K562 (cell line): ENCODE data around the gene CCDC85B. TPM values are rescaled to one million over a fixed set of nuclear protein-coding genes. Genes with fewer than 3 reads are reported as not detected.

Source experiments
- ATF3 ChIP-seq, 2 experiments: fragments of 450-650 bp in 1 of 2; sonication (generic) in 1 of 2; formaldehyde crosslinking in 1 of 2; IDR thresholded peaks in 1 of 2; conservative IDR thresholded peaks in 1 of 2; 2 replicates each; pipeline versions ENCODE4 v1.6.1 to v1.8.1; 2016 to 2023; ENCODE audit warnings: mild to moderate bottlenecking in 2 of 2, moderate library complexity in 2 of 2, inconsistent platforms in 1 of 2, missing genetic modification reagents in 1 of 2
- CHD1 ChIP-seq: fragments of 200-600 bp; sonication (generic); IDR thresholded peaks from one replicate; pipeline ENCODE4 v1.6.1; 2012; ENCODE audit warnings: mild to moderate bottlenecking, moderate library complexity, low read length, inconsistent platforms
- ETV1 ChIP-seq: fragments of 450-650 bp; conservative IDR thresholded peaks from 2 replicates; pipeline ENCODE4 v1.6.1; 2016; ENCODE audit warnings: missing genetic modification characterization, control low read depth, low read depth, missing compliant biosample characterization
- FOXO4 ChIP-seq: fragments of 450-650 bp; formaldehyde crosslinking; IDR thresholded peaks from 2 replicates; pipeline ENCODE4 v1.4.0; 2020; ENCODE audit warnings: mild to moderate bottlenecking, moderate library complexity
- JUN ChIP-seq, 2 experiments: sonication (generic) in 1 of 2; formaldehyde crosslinking in 1 of 2; IDR thresholded peaks; 2 replicates each; pipeline versions ENCODE4 v1.6.1 to v1.8.0; 2012 to 2022; ENCODE audit warnings: borderline replicate concordance in 2 of 2, mild to moderate bottlenecking in 2 of 2, improper control_type of control experiment in 1 of 2, low read depth in 1 of 2, low read length in 1 of 2, missing genetic modification reagents in 1 of 2
- KLF1 ChIP-seq: fragments of 450-650 bp; IDR thresholded peaks from 2 replicates; pipeline ENCODE4 v1.6.1; 2016; ENCODE audit warnings: missing genetic modification characterization, missing compliant biosample characterization
- NRF1 ChIP-seq, 2 experiments: fragments of 450-650 bp; IDR thresholded peaks in 1 of 2; conservative IDR thresholded peaks in 1 of 2; 2 replicates each; pipeline ENCODE4 v1.6.1; 2014; ENCODE audit warnings: mild to moderate bottlenecking in 2 of 2
- POLR2B ChIP-seq: fragments of 450-650 bp; IDR thresholded peaks from 2 replicates; pipeline ENCODE4 v1.6.1; 2018; ENCODE audit warnings: low read depth; ENCODE audit not compliant: partially characterized antibody
- POLR2G ChIP-seq: fragments of 200-400 bp; formaldehyde crosslinking; IDR thresholded peaks from 2 replicates; pipeline ENCODE4 v1.6.1; 2017; ENCODE audit warnings: low read depth, mild to moderate bottlenecking, antibody characterized with exemption, low read length, moderate library complexity
- RFX1 ChIP-seq: fragments of 450-650 bp; IDR thresholded peaks from 2 replicates; pipeline ENCODE4 v1.6.1; 2016; ENCODE audit warnings: mild to moderate bottlenecking, moderate library complexity
- SIN3A ChIP-seq, 2 experiments: fragments of 150-350 bp in 1 of 2; IDR thresholded peaks; 2 replicates each; pipeline ENCODE4 v1.6.1; 2011 to 2016; ENCODE audit warnings: borderline replicate concordance in 2 of 2, low read depth in 2 of 2, low read length in 2 of 2, mild to moderate bottlenecking in 2 of 2, moderate library complexity in 2 of 2; ENCODE audit not compliant: control insufficient read depth in 1 of 2
- TOE1 ChIP-seq, 2 experiments: fragments of 450-650 bp in 1 of 2; sonication (generic) in 1 of 2; formaldehyde crosslinking in 1 of 2; IDR thresholded peaks; 2 replicates each; pipeline versions ENCODE4 v1.7.1 to v1.8.0; 2016 to 2022; ENCODE audit warnings: borderline replicate concordance in 2 of 2, mild to moderate bottlenecking in 2 of 2, antibody characterized with exemption in 1 of 2, inconsistent platforms in 1 of 2, low read depth in 1 of 2, missing genetic modification reagents in 1 of 2, moderate library complexity in 1 of 2
- U2AF1 ChIP-seq: fragments of 200-400 bp; formaldehyde crosslinking; optimal IDR thresholded peaks from 2 replicates; pipeline ENCODE3; 2017; ENCODE audit warnings: mild to moderate bottlenecking, low read depth, low read length, moderate library complexity
- YY1 ChIP-seq, 3 experiments: IDR thresholded peaks; 2 replicates each; pipeline ENCODE4 v1.6.1; 2011; ENCODE audit warnings: low read length in 2 of 3, mild to moderate bottlenecking in 2 of 3, moderate library complexity in 2 of 3, borderline replicate concordance in 1 of 3, control low read depth in 1 of 3, low read depth in 1 of 3; ENCODE audit not compliant: insufficient read depth in 3 of 3, insufficient replicate concordance in 2 of 3, control insufficient read depth in 1 of 3, insufficient read length in 1 of 3; ENCODE audit errors: extremely low read depth in 1 of 3
- ZNF124 ChIP-seq: sonication (generic); formaldehyde crosslinking; IDR thresholded peaks from 2 replicates; pipeline ENCODE4 v1.8.1; 2022; ENCODE audit warnings: missing genetic modification reagents
- ZNF140 ChIP-seq: fragments of 250-450 bp; sonication (Bioruptor Pico); IDR thresholded peaks from 2 replicates; pipeline ENCODE4 v1.8.0; 2021; ENCODE audit warnings: moderate library complexity, mild to moderate bottlenecking, inconsistent platforms
- polyA plus RNA-seq, 8 experiments: library from polyadenylated mRNA; depleted of rRNA in 4 of 8; stranded (reverse) in 5 of 8; unstranded in 3 of 8; fragments of >200 nt; fragmentation: Nextera tagmentation in 2 of 8; fragmentation: Illumina TruSeq in 1 of 8; extraction: Ambion mirVana in 2 of 8; extraction: Trizol in 1 of 8; gene quantifications; 2 replicates each; pipeline versions ENCODE4 v1.2.1 to v1.2.3, GENCODE V29; 2011 to 2014; ENCODE audit warnings: inconsistent platforms in 1 of 8, missing spikeins in 1 of 8
- total RNA-seq, 7 experiments: library from RNA; depleted of rRNA in 6 of 7; stranded (reverse); fragments of >200 nt in 6 of 7; fragmentation: Illumina TruSeq in 2 of 7; extraction: Trizol in 2 of 7; gene quantifications; 2 replicates each; pipeline versions ENCODE4 v1.2.1 to v1.2.3, GENCODE V29; 2011 to 2021; ENCODE audit warnings: low replicate concordance in 1 of 7
- TF ChIP-seq, protein P1 (sequence below): fragments of 450-650 bp; IDR thresholded peaks from 2 replicates; pipeline ENCODE4 v1.6.1; 2016; ENCODE audit warnings: mild to moderate bottlenecking

Gene CCDC85B
- total and polyA plus RNA-seq, 9 of the 15 experiments (the other 6 are each of a cell fraction or from before 2014, with no cell fraction given), result 0.14 to 138 (median 6.2) TPM

GRCh38 chr11:65890324-65891218 is at the start of gene CCDC85B (continued):
- TF ChIP-seq NRF1 (conservative IDR thresholded peaks at IDR 0.05 in 1 of 2, IDR thresholded peaks at IDR 0.05 in 1 of 2), result peak in 1 of 2 experiments; percentile 72; a peak in 3 of 4 replicates
- peak; percentile 51 to 79; a peak in 3 of 4 replicates for TF ChIP-seq SIN3A (IDR thresholded peaks at IDR 0.05; ENCODE audit: borderline replicate concordance in 2 of 2, control insufficient read depth in 1 of 2, low read depth in 2 of 2, low read length in 2 of 2)
- peak; percentile 8 for TF ChIP-seq POLR2B
- no peak for TF ChIP-seq ZNF124 (CRISPR knock-in tag)
- TF ChIP-seq TOE1 (IDR thresholded peaks at IDR 0.05; ENCODE audit: borderline replicate concordance), result no peak
- 0 out of 2 replicates have a peak, but pooled peaks have one; percentile 51 for TF ChIP-seq TOE1 (CRISPR knock-in tag; IDR thresholded peaks at IDR 0.05; ENCODE audit: borderline replicate concordance, low read depth)
- TF ChIP-seq FOXO4 (CRISPR knock-in tag), result 0 out of 2 replicates have a peak, but pooled peaks have one; percentile 36
- TF ChIP-seq RFX1, result no peak
- peak; percentile 81; the same call in 1 of the 2 replicates for TF ChIP-seq KLF1
- TF ChIP-seq, protein P1, sequence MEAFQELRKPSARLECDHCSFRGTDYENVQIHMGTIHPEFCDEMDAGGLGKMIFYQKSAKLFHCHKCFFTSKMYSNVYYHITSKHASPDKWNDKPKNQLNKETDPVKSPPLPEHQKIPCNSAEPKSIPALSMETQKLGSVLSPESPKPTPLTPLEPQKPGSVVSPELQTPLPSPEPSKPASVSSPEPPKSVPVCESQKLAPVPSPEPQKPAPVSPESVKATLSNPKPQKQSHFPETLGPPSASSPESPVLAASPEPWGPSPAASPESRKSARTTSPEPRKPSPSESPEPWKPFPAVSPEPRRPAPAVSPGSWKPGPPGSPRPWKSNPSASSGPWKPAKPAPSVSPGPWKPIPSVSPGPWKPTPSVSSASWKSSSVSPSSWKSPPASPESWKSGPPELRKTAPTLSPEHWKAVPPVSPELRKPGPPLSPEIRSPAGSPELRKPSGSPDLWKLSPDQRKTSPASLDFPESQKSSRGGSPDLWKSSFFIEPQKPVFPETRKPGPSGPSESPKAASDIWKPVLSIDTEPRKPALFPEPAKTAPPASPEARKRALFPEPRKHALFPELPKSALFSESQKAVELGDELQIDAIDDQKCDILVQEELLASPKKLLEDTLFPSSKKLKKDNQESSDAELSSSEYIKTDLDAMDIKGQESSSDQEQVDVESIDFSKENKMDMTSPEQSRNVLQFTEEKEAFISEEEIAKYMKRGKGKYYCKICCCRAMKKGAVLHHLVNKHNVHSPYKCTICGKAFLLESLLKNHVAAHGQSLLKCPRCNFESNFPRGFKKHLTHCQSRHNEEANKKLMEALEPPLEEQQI, result no peak
- TF ChIP-seq ETV1, result peak; percentile 26; the same call in 1 of the 2 replicates
- peak; percentile 84 for TF ChIP-seq U2AF1
- TF ChIP-seq CHD1, result peak; percentile 82
- TF ChIP-seq POLR2G, result peak; percentile 93
- TF ChIP-seq ZNF140 (CRISPR knock-in tag), result no peak
- TF ChIP-seq ATF3 (IDR thresholded peaks at IDR 0.05), result no peak
- no peak for TF ChIP-seq ATF3 (CRISPR knock-in tag; conservative IDR thresholded peaks at IDR 0.05)
- peak; percentile 32 to 78 (median 66) for TF ChIP-seq YY1 (IDR thresholded peaks at IDR 0.05; ENCODE audit: borderline replicate concordance in 1 of 3, control insufficient read depth in 1 of 3, extremely low read depth in 1 of 3, insufficient read depth in 3 of 3, insufficient read length in 1 of 3, insufficient replicate concordance in 2 of 3, low read depth in 1 of 3, low read length in 2 of 3)
- TF ChIP-seq JUN (IDR thresholded peaks at IDR 0.05; ENCODE audit: borderline replicate concordance, low read depth, low read length), result peak; percentile 33; the same call in 1 of the 2 replicates
- TF ChIP-seq JUN (CRISPR knock-in tag; IDR thresholded peaks at IDR 0.05; ENCODE audit: borderline replicate concordance), result no peak
